ES-I3 (cell line): ENCODE data around the gene VSNL1.

Source experiments
- H3K36me3 ChIP-seq: 2 replicates; pipeline ENCODE4 v1.6.1; 2013; ENCODE audit warnings: mild to moderate bottlenecking, low read length, control low read depth, moderate library complexity; ENCODE audit not compliant: insufficient read depth
- H3K4me1 ChIP-seq: 2 replicates; pipeline ENCODE4 v1.6.1; 2013; ENCODE audit warnings: mild to moderate bottlenecking, control low read depth, low read length; ENCODE audit not compliant: insufficient read depth
- H3K9ac ChIP-seq: 2 replicates; pipeline ENCODE4 v1.6.1; 2013; ENCODE audit warnings: low read depth, mild to moderate bottlenecking, low read length, moderate library complexity
- H3K9me3 ChIP-seq: 2 replicates; pipeline ENCODE4 v1.6.1; 2013; ENCODE audit warnings: mild to moderate bottlenecking, low read length, moderate library complexity; ENCODE audit not compliant: control insufficient read depth, insufficient read depth

The VSNL1 gene

GRCh38 chr2:17620280-17620679 is 79.8 kb downstream of the VSNL1 start:
- Histone ChIP-seq H3K9ac (no peak overlapping the region), H3K9me3 (peaks cover 4% of the 10 kb centered on the region; the same call in 1 of the 2 replicates), H3K36me3 (peaks cover 4% of the 10 kb centered on the region; the same call in 1 of the 2 replicates), H3K4me1 (0 out of 2 replicates have a peak, but pooled peaks cover 3% of the 10 kb centered on the region)

GRCh38 chr2:17620841-17621240 is 80.3 kb downstream of the VSNL1 start:
- no peak overlapping the region for H3K9ac ChIP-seq
- peaks cover 4% of the 10 kb centered on the region; the same call in 1 of the 2 replicates for H3K36me3 ChIP-seq
- 0 out of 2 replicates have a peak, but pooled peaks cover 3% of the 10 kb centered on the region for H3K4me1 ChIP-seq
- peaks cover 4% of the 10 kb centered on the region; the same call in 1 of the 2 replicates for H3K9me3 ChIP-seq

- no peak overlapping the region for H3K9ac ChIP-seq
- peaks cover 3% of the 10 kb centered on the region; the same call in 1 of the 2 replicates for H3K4me1 ChIP-seq
- peaks cover 4% of the 10 kb centered on the region; the same call in 1 of the 2 replicates for H3K9me3 ChIP-seq
Observed at GRCh38 chr2:17621781-17622180, 81.3 kb downstream of the VSNL1 start.

DNA sequence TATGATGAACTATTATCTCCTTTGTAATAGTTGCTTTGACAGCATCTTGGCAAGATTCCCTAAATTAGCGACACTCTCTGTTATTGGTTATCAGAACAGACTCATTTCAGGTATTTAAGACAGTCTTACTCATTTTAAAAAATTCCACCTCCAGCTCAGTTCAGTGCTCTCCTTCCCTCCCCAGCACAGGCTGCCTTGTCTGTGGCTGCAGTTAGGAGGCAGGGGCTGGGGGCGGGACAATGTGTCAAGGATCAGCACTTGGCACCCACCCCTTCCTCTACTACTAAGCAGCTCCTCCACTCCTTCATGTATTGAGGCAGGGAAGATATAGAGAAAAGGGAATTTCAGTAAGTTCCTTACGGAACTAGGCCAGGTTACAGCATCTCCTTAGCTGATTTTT is 85.0 kb downstream of the VSNL1 start:
- Histone ChIP-seq H3K4me1 (no peaks in the 10 kb centered on the region; the same call in 1 of the 2 replicates), H3K9me3 (peaks cover 12% of the 10 kb centered on the region), H3K9ac (no peak overlapping the region), H3K36me3 (peaks cover 4% of the 10 kb centered on the region; the same call in 1 of the 2 replicates)

More at GRCh38 chr2:17621781-17622180, 81.3 kb downstream of the VSNL1 start:
- H3K36me3 ChIP-seq, result peaks cover 4% of the 10 kb centered on the region; the same call in 1 of the 2 replicates

- peaks cover 12% of the 10 kb centered on the region for H3K9me3 ChIP-seq
- no peaks in the 10 kb centered on the region; the same call in 1 of the 2 replicates for H3K4me1 ChIP-seq
- H3K9ac ChIP-seq, result no peak overlapping the region
- H3K36me3 ChIP-seq, result peaks cover 4% of the 10 kb centered on the region; the same call in 1 of the 2 replicates
Observed at GRCh38 chr2:17626986-17627385, 86.5 kb downstream of the VSNL1 start.

DNA sequence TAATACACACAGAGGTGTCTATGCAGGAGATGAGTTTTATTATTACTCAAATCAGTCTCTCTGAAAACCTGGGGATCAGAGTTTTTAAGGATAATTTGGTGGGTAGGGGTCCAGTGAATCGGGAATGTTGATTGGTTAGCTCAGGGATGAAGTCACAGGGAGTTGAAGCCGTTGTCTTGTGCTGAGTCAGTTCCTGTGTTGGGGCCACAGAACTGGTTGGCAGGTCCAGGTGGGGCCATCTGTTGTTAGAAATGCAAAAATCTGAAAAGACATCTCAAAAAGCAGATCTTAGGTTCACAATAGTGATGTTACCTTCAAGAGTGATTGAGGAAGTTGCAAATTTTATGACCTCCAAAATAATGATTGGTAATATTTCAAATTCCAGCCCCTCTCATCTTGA is 86.9 kb downstream of the VSNL1 start:
- H3K9ac ChIP-seq, result no peak overlapping the region
- peaks cover 12% of the 10 kb centered on the region for H3K9me3 ChIP-seq
- no peaks in the 10 kb centered on the region; the same call in 1 of the 2 replicates for H3K4me1 ChIP-seq
- H3K36me3 ChIP-seq, result peaks cover 4% of the 10 kb centered on the region; the same call in 1 of the 2 replicates

DNA sequence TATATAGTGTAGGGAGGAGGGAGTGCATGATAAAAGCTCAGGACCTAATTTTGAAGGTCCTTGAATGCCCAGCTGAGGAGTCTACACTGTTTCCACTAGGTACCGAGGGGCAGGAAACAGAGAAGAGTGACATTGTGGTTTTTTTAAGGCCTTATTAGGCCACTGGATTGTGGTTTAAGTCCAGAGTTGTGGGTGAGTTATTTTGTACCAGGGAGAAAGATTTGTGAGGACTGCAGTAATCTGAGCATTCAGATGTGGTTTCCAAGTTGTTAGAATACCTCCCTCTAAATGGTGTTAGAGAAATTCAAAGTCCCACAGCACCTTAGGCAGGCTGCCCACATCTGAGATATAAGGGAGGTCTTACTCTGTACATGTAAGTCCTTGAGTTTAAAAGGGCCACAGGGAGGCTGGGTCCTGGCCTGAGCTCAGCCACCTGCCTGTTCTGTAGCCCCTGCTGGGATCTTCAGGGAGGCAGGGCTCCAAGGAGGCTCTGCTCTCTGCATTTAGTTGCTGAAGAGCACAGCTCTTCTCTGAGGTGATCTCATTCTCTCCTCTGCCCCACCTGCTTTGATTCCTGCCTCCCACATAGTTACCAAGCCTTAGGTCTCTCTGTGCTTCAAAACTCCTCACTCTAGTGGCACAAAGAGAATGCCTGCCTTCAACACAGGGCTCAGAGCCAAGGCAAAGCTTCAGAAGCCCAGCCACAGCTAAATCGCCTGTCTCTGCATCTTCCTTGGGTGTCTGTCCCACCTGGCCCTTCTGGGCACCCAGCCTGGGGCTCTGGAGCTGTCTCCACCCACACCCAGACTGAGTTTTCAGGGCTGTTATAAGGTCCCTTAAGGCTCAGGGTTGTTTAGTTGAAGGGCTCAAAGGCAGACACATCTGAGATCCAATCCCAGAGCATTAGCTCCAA is 88.1 kb downstream of the VSNL1 start:
- Histone ChIP-seq H3K9ac (no peak overlapping the region), H3K36me3 (peaks cover 4% of the 10 kb centered on the region; the same call in 1 of the 2 replicates), H3K4me1 (no peaks in the 10 kb centered on the region; the same call in 1 of the 2 replicates), H3K9me3 (peaks cover 12% of the 10 kb centered on the region)

- no peak overlapping the region for H3K9ac ChIP-seq
- no peaks in the 10 kb centered on the region for H3K36me3 ChIP-seq
- H3K4me1 ChIP-seq, result no peaks in the 10 kb centered on the region; the same call in 1 of the 2 replicates
- peaks cover 8% of the 10 kb centered on the region; the same call in 1 of the 2 replicates for H3K9me3 ChIP-seq
Observed at GRCh38 chr2:17630089-17630488, 89.6 kb downstream of the VSNL1 start.

DNA sequence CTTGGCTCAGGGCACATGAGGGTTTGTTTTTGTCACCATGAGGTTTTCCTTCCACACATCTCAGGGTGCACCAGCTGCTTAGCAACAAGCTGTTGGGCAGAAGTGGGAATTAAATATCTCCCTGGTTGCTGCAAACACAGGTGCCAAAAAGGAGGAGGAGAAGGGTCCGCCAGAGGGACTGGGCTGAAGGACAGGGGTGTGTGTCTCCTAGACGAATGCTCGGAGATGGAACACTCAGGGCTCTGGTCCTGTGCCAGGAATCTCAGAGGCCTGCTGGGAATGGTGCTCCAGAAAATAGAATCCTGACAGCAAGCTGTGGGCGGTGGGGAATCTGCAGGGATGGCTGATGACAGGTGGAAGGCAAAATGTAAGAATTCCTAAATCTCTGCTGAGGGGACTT is 94.5 kb downstream of the VSNL1 start:
- H3K36me3 ChIP-seq, result no peaks in the 10 kb centered on the region
- 0 out of 2 replicates have a peak, but pooled peaks cover 6% of the 10 kb centered on the region for H3K4me1 ChIP-seq
- H3K9me3 ChIP-seq, result 0 out of 2 replicates have a peak, but pooled peaks cover under 1% of the 10 kb centered on the region
- no peak overlapping the region for H3K9ac ChIP-seq

GRCh38 chr2:17636257-17636656 is 95.8 kb downstream of the VSNL1 start:
- H3K9me3 ChIP-seq, result no peaks in the 10 kb centered on the region
- H3K4me1 ChIP-seq, result 0 out of 2 replicates have a peak, but pooled peaks cover 6% of the 10 kb centered on the region
- H3K9ac ChIP-seq, result no peak overlapping the region
- H3K36me3 ChIP-seq, result no peaks in the 10 kb centered on the region

DNA sequence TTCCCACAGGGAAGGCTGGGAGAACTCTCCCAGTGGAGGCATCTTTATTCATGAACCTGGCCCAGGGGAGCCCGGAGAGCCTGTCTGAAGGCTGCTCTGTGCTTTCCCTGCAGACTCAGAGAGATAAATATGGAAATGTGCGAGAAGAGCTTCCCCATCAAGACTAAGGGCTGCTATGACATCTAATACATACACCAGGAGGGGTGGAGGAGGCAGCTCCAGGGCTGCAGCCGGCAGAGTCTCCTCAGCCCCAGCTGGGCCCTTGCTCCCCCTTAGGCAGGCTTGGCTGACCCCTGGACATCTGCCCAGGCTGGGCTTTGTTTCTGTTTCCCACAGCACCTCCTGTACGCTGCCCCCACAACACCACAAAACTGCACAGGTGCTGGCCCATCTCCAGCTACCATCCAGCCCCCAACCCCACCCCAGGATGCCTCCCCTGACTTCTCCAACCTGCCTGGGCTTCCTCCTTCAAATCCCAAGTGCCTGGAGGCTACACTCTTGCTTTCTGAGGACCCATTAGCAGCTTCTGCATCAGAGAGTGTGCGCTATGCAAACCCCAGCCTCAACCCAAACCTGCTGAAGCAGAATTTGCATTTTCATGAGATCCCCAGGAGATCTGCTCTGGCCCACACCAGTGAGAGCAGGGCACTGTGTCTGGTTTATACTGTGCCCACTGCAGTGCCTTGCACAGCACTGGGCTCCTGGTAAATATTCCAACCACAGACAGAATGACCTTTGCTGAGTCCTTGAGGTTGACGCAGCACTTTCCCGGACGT is 96.8 kb downstream of the VSNL1 start:
- Histone ChIP-seq H3K9me3 (no peaks in the 10 kb centered on the region), H3K36me3 (no peaks in the 10 kb centered on the region), H3K9ac (no peak overlapping the region), H3K4me1 (0 out of 2 replicates have a peak, but pooled peaks cover 6% of the 10 kb centered on the region)

DNA sequence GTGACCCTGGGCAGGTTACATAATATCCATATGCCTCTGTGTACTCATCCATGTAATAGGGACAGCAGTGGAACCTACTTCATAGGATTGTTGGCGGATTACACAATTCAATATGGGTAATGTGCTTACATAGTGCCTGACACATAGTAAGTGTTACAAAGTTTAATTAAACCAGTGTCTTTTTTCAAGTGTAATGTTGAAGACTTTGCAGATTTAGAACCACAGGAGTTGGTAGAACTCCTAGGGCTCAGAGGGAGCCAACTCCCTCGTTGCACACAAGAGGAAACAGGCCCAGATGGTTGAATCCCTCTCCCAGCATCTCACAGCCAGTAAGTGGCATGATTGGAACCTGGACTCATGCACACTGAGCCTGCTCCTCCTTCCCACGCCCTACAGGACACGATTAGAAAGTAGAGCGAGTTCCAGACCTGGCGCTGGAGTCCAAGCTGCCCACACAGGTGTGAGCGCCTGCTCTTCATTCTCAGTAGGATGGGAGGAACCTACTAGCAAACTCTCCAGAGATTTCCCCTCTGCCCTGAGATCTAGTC is 97.8 kb downstream of the VSNL1 start:
- H3K9me3 ChIP-seq, result no peaks in the 10 kb centered on the region
- H3K36me3 ChIP-seq, result no peaks in the 10 kb centered on the region
- peaks cover 12% of the 10 kb centered on the region; the same call in 1 of the 2 replicates for H3K4me1 ChIP-seq
- H3K9ac ChIP-seq, result no peak overlapping the region

- Histone ChIP-seq H3K36me3 (no peaks in the 10 kb centered on the region), H3K4me1 (peaks cover 29% of the 10 kb centered on the region), H3K9me3 (no peaks in the 10 kb centered on the region), H3K9ac (no peak overlapping the region)
Observed at GRCh38 chr2:17640406-17640805, 99.9 kb downstream of the VSNL1 start.
